ENCODE measurements around the gene SMOC1.

The SMOC1 gene

GRCh38 chr14:69863083-69863482 lies 16.1 kb upstream of the SMOC1 start:
- no peak for ATAC-seq

GRCh38 chr14:69865701-69866365 lies 13.4 kb upstream of the SMOC1 start:
- no peak for ATAC-seq

- ATAC-seq: no peak
Measured at GRCh38 chr14:69868363-69868963, 10.8 kb upstream of the SMOC1 start.

- no peak for ATAC-seq
Measured at GRCh38 chr14:69870613-69871012, 8.6 kb upstream of the SMOC1 start.

- no peak for ATAC-seq
Measured at GRCh38 chr14:69873877-69874780, 5.1 kb upstream of the SMOC1 start.

GRCh38 chr14:69876221-69876847 lies 2.9 kb upstream of the SMOC1 start:
- ATAC-seq: no peak

- no peak for ATAC-seq
Measured at GRCh38 chr14:69876848-69877306, 2.3 kb upstream of the SMOC1 start.

- ATAC-seq: no peak
Measured at GRCh38 chr14:69877492-69877891, 1.7 kb upstream of the SMOC1 start.

- ATAC-seq: no peak
Measured at GRCh38 chr14:69878251-69878650, 965 bp upstream of the SMOC1 start.

GRCh38 chr14:69880044-69880487 lies 850 bp downstream of the SMOC1 start:
- no peak for ATAC-seq

- no peak for ATAC-seq
Measured at GRCh38 chr14:69880893-69881292, 1.7 kb downstream of the SMOC1 start.

- no peak for ATAC-seq
Measured at GRCh38 chr14:69882116-69882864, 3.1 kb downstream of the SMOC1 start.

GRCh38 chr14:69882915-69883314 lies 3.7 kb downstream of the SMOC1 start:
- ATAC-seq: no peak

GRCh38 chr14:69886453-69887242 lies 7.4 kb downstream of the SMOC1 start:
- ATAC-seq: no peak

- ATAC-seq: no peak
Measured at GRCh38 chr14:69887740-69888657, 8.8 kb downstream of the SMOC1 start.

- ATAC-seq: no peak
Measured at GRCh38 chr14:69891422-69891821, 12.2 kb downstream of the SMOC1 start.

- no peak for ATAC-seq
Measured at GRCh38 chr14:69895109-69895508, 15.9 kb downstream of the SMOC1 start.

- no peak for ATAC-seq
Measured at GRCh38 chr14:69896080-69896479, 16.9 kb downstream of the SMOC1 start.

GRCh38 chr14:69896972-69897371 lies 17.8 kb downstream of the SMOC1 start:
- no peak for ATAC-seq

- no peak for ATAC-seq
Measured at GRCh38 chr14:69900603-69901002, 21.4 kb downstream of the SMOC1 start.
